ENCODE measurements around the gene MINDY1.

MINDY1 gene

GRCh38 chr1:150954708-150955107 is 52.0 kb downstream of the MINDY1 start:
- TF ChIP-seq, protein P1, sequence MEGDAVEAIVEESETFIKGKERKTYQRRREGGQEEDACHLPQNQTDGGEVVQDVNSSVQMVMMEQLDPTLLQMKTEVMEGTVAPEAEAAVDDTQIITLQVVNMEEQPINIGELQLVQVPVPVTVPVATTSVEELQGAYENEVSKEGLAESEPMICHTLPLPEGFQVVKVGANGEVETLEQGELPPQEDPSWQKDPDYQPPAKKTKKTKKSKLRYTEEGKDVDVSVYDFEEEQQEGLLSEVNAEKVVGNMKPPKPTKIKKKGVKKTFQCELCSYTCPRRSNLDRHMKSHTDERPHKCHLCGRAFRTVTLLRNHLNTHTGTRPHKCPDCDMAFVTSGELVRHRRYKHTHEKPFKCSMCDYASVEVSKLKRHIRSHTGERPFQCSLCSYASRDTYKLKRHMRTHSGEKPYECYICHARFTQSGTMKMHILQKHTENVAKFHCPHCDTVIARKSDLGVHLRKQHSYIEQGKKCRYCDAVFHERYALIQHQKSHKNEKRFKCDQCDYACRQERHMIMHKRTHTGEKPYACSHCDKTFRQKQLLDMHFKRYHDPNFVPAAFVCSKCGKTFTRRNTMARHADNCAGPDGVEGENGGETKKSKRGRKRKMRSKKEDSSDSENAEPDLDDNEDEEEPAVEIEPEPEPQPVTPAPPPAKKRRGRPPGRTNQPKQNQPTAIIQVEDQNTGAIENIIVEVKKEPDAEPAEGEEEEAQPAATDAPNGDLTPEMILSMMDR (IDR thresholded peaks at IDR 0.05) = no peak
